Lower lobe of right lung (tissue), 2 donors: Measurements from ENCODE around the gene OR5T2. TPM values are rescaled to one million over a fixed set of nuclear protein-coding genes. Genes with fewer than 3 reads are reported as not detected.
"Not testable (repeated sequence)": the region's sequence is repeated elsewhere in the genome, so short reads cannot be mapped to it uniquely, and the experiment has no call there.

Source experiments
- ATAC-seq, 2 donors: fragments of 200-7000 bp; cut with Tn5 transposase; one replicate each; pipeline ENCODE4 v1.9.1; 2020 to 2022; ENCODE audit warnings: mild to moderate bottlenecking in 2 of 2, moderate library complexity in 2 of 2
- DNase-seq: peaks from one replicate; pipeline ENCODE4 v3.0.0-alpha.2; 2020
- H3K27ac ChIP-seq: fragments of 200-600 bp; one replicate; pipeline ENCODE4 v1.8.0; 2022
- H3K27me3 ChIP-seq: fragments of 200-600 bp; one replicate; pipeline ENCODE4 v1.8.0; 2022; ENCODE audit warnings: low read depth
- H3K36me3 ChIP-seq: fragments of 200-600 bp; one replicate; pipeline ENCODE4 v1.8.0; 2022; ENCODE audit warnings: mild to moderate bottlenecking
- H3K4me1 ChIP-seq: fragments of 200-600 bp; one replicate; pipeline ENCODE4 v1.8.0; 2022
- H3K4me3 ChIP-seq: fragments of 200-600 bp; one replicate; pipeline ENCODE4 v1.8.0; 2022; ENCODE audit warnings: mild to moderate bottlenecking
- H3K9me3 ChIP-seq: fragments of 200-600 bp; one replicate; pipeline ENCODE4 v1.8.0; 2022
- CTCF ChIP-seq: fragments of 200-600 bp; IDR thresholded peaks from one replicate; pipeline ENCODE4 v1.8.0; 2022; ENCODE audit warnings: antibody characterized with exemption, mild to moderate bottlenecking
- intact Hi-C: fragments of 100-400 bp; cut with DNase I; formaldehyde crosslinking; loops from one replicate; pipeline ENCODE4 v1.11.0; 2022
- long read RNA-seq: library from polyadenylated mRNA; unstranded; transcript quantifications from one replicate; pipeline ENCODE4 v2.0.0, GENCODE V29; 2021
- total RNA-seq: library from RNA; stranded (reverse); fragmentation: NEBNext Ultra II Directional; extraction: Animal tissue kit (Norgen Biotek cat#: 25700); gene quantifications from one replicate; pipeline ENCODE4 v1.2.1, GENCODE V29; 2021
- donor health status: DM: no; HTN: yes; CAD: no; lungs with severe emphysema.

OR5T2 gene
- not detected for total RNA-seq
- long read RNA-seq, result 0 reads

GRCh38 chr11:56234155-56234554 lies at the start of gene OR5T2:
Gene OR5T2, minus strand, starts transcription at chr11:56234255. Its CDS starts 1,193 bp downstream, at chr11:56233062.
- H3K36me3 ChIP-seq, result no peaks in the 10 kb centered on the region
- no peaks in the 10 kb centered on the region for H3K4me1 ChIP-seq
- H3K9me3 ChIP-seq, result no peaks in the 10 kb centered on the region
- DNase-seq, result no peak
- H3K27ac ChIP-seq, result no peak within 1 kb of the TSS
- TF ChIP-seq CTCF, result no peak
- no peaks in the 10 kb centered on the region for H3K27me3 ChIP-seq
- intact Hi-C loops, result no loop called here
- H3K4me3 ChIP-seq, result no peak within 1 kb of the TSS
- no peak for ATAC-seq

GRCh38 chr11:56273854-56274253 lies 39.8 kb upstream of the OR5T2 start, which contains the start of gene OR5T1:
Gene OR5T1, plus strand, starts transcription at chr11:56274154. Its CDS starts 1,485 bp downstream, at chr11:56275639.
- no peak for TF ChIP-seq CTCF
- ATAC-seq, result no peak
- no peaks in the 10 kb centered on the region for H3K4me1 ChIP-seq
- H3K27me3 ChIP-seq, result no peaks in the 10 kb centered on the region
- no peak within 1 kb of the TSS for H3K27ac ChIP-seq
- no peaks in the 10 kb centered on the region for H3K9me3 ChIP-seq
- H3K4me3 ChIP-seq, result no peak within 1 kb of the TSS
- DNase-seq, result no peak
- no peaks in the 10 kb centered on the region for H3K36me3 ChIP-seq
- intact Hi-C loops, result no loop called here

- Histone ChIP-seq H3K27me3 (no peaks in the 10 kb centered on the region), H3K36me3 (no peaks in the 10 kb centered on the region), H3K27ac (no peak overlapping the region), H3K4me1 (no peaks in the 10 kb centered on the region), H3K4me3 (no peak overlapping the region), H3K9me3 (no peaks in the 10 kb centered on the region)
- DNase-seq (no peak), ATAC-seq (no peak)
- no peak for TF ChIP-seq CTCF
- intact Hi-C loops, result no loop called here
Observed at GRCh38 chr11:56271092-56271491, 37.0 kb upstream of the OR5T2 start.

- Histone ChIP-seq H3K27me3 (no peaks in the 10 kb centered on the region), H3K4me3 (no peak within 1 kb of the TSS), H3K27ac (no peak within 1 kb of the TSS), H3K9me3 (no peaks in the 10 kb centered on the region), H3K4me1 (no peaks in the 10 kb centered on the region), H3K36me3 (no peaks in the 10 kb centered on the region)
- intact Hi-C loops, result no loop called here
- no peak for TF ChIP-seq CTCF
- no peak for DNase-seq
- ATAC-seq, result no peak
Observed at GRCh38 chr11:56251954-56252353, 17.9 kb upstream of the OR5T2 start, which contains the start of gene OR5T3. Gene OR5T3, plus strand, starts transcription at chr11:56252254. Its CDS starts 0 bp downstream, at chr11:56252254.

GRCh38 chr11:56219735-56220134 lies 14.3 kb downstream of the OR5T2 start:
- H3K27me3 ChIP-seq, H3K36me3 ChIP-seq, intact Hi-C loops, H3K4me3 ChIP-seq, ATAC-seq, H3K4me1 ChIP-seq, DNase-seq, H3K27ac ChIP-seq: not testable (repeated sequence)
- peaks cover 14% of the 10 kb centered on the region for H3K9me3 ChIP-seq

- Histone ChIP-seq H3K36me3 (no peaks in the 10 kb centered on the region), H3K9me3 (peaks cover 14% of the 10 kb centered on the region), H3K4me3 (no peak overlapping the region), H3K4me1 (no peaks in the 10 kb centered on the region), H3K27me3 (no peaks in the 10 kb centered on the region), H3K27ac (no peak overlapping the region)
- ATAC-seq, result no peak
- no peak for TF ChIP-seq CTCF
- no peak for DNase-seq
- intact Hi-C loops, result no loop called here
Observed at GRCh38 chr11:56214537-56214936, 19.5 kb downstream of the OR5T2 start.
